OCI-LY1 (cell line): ENCODE measurements around the gene USP28.

Experiments
- H2AFZ ChIP-seq: fragments of 200-600 bp; sonication (generic), shearing (Covaris generic); 2 replicates; pipeline ENCODE4 v1.6.0; 2014; ENCODE audit warnings: antibody characterized with exemption, mild to moderate bottlenecking, low read length
- H3F3A ChIP-seq: fragments of 200-600 bp; sonication (generic), shearing (Covaris generic); 2 replicates; pipeline ENCODE4 v1.6.0; 2014; ENCODE audit warnings: mild to moderate bottlenecking, antibody characterized with exemption, low read length, moderate library complexity; ENCODE audit not compliant: insufficient read depth
- H3K27ac ChIP-seq: fragments of 200-600 bp; sonication (generic); 2 replicates; pipeline ENCODE4 v1.5.1; 2014; ENCODE audit warnings: low read length, mixed run types, mild to moderate bottlenecking, low read depth; ENCODE audit not compliant: poor library complexity, severe bottlenecking
- H3K27me3 ChIP-seq: fragments of 200-600 bp; sonication (generic); 2 replicates; pipeline ENCODE4 v1.6.0; 2014; ENCODE audit warnings: antibody characterized with exemption, mild to moderate bottlenecking, low read length, moderate library complexity; ENCODE audit not compliant: insufficient read depth
- H3K36me3 ChIP-seq: fragments of 200-600 bp; sonication (generic); 2 replicates; pipeline ENCODE4 v1.6.1; 2014; ENCODE audit warnings: mild to moderate bottlenecking, antibody characterized with exemption, low read length, moderate library complexity, mixed read lengths; ENCODE audit not compliant: insufficient read depth
- H3K4me1 ChIP-seq: fragments of 200-600 bp; sonication (generic); 2 replicates; pipeline ENCODE4 v1.5.1; 2014; ENCODE audit warnings: mild to moderate bottlenecking, low read length, moderate library complexity; ENCODE audit not compliant: insufficient read depth, severe bottlenecking
- H3K4me2 ChIP-seq: fragments of 200-600 bp; sonication (generic), shearing (Covaris generic); 2 replicates; pipeline ENCODE4 v1.6.1; 2014; ENCODE audit warnings: low read length
- H3K4me3 ChIP-seq: fragments of 200-600 bp; sonication (generic); 2 replicates; pipeline ENCODE4 v1.5.1; 2014; ENCODE audit warnings: low read length, low read depth, mild to moderate bottlenecking, mixed read lengths; ENCODE audit not compliant: poor library complexity, severe bottlenecking
- H3K79me2 ChIP-seq: fragments of 200-600 bp; shearing (Covaris generic); 2 replicates; pipeline ENCODE4 v1.6.1; 2016; ENCODE audit warnings: mixed run types, low read length, mixed read lengths; ENCODE audit not compliant: insufficient read depth
- H3K9ac ChIP-seq: fragments of 200-600 bp; sonication (generic), shearing (Covaris generic); 2 replicates; pipeline ENCODE4 v1.6.1; 2014; ENCODE audit warnings: mild to moderate bottlenecking, low read length, mixed read lengths
- H3K9me2 ChIP-seq: fragments of 200-600 bp; sonication (generic), shearing (Covaris generic); 2 replicates; pipeline ENCODE4 v1.6.1; 2014; ENCODE audit warnings: low read depth, mild to moderate bottlenecking, low read length, mixed read lengths
- H3K9me3 ChIP-seq: fragments of 200-600 bp; shearing (Covaris generic); 2 replicates; pipeline ENCODE4 v1.6.1; 2014; ENCODE audit warnings: low read length, mixed read lengths
- H4K20me1 ChIP-seq: fragments of 200-600 bp; sonication (generic), shearing (Covaris generic); 2 replicates; pipeline ENCODE4 v1.6.0; 2016; ENCODE audit warnings: mild to moderate bottlenecking, low read length; ENCODE audit not compliant: insufficient read depth
- CTCF ChIP-seq: fragments of 200-600 bp; sonication (generic), shearing (Covaris generic); IDR thresholded peaks from 2 replicates; pipeline ENCODE4 v1.5.1; 2017; ENCODE audit warnings: mild to moderate bottlenecking, antibody characterized with exemption, low read length, moderate library complexity, mixed read lengths
- EZH2 ChIP-seq: fragments of 200-600 bp; sonication (generic), shearing (Covaris generic); IDR thresholded peaks from 2 replicates; pipeline ENCODE4 v1.8.0; 2017; ENCODE audit warnings: borderline replicate concordance, mixed run types, mild to moderate bottlenecking, antibody characterized with exemption, low read length, moderate library complexity, mixed read lengths

The USP28 gene

GRCh38 chr11:113781682-113782081, 93.7 kb downstream of the USP28 start:
- no peaks in the 10 kb centered on the region for H3K79me2 ChIP-seq
- H3F3A ChIP-seq = no peaks in the 10 kb centered on the region
- H3K27me3 ChIP-seq = no peaks in the 10 kb centered on the region
- H3K4me1 ChIP-seq = peaks cover 7% of the 10 kb centered on the region
- no peak overlapping the region for H3K4me3 ChIP-seq
- H3K9me2 ChIP-seq = no peaks in the 10 kb centered on the region
- TF ChIP-seq CTCF = no peak
- TF ChIP-seq EZH2 = no peak
- H3K27ac ChIP-seq = no peak overlapping the region
- H3K9me3 ChIP-seq = no peaks in the 10 kb centered on the region
- no peaks in the 10 kb centered on the region for H4K20me1 ChIP-seq
- no peaks in the 10 kb centered on the region for H3K36me3 ChIP-seq
- no peak overlapping the region for H2AFZ ChIP-seq
- no peak overlapping the region for H3K9ac ChIP-seq
- H3K4me2 ChIP-seq = no peak overlapping the region

- Histone ChIP-seq H3K36me3 (no peaks in the 10 kb centered on the region), H3K27ac (no peak within 1 kb of the TSS), H3K9ac (no peak within 1 kb of the TSS), H3K79me2 (no peaks in the 10 kb centered on the region), H2AFZ (no peak within 1 kb of the TSS), H4K20me1 (no peaks in the 10 kb centered on the region), H3K9me3 (no peaks in the 10 kb centered on the region), H3K27me3 (no peaks in the 10 kb centered on the region), H3K4me1 (peaks cover 7% of the 10 kb centered on the region), H3K4me2 (no peak within 1 kb of the TSS), H3K9me2 (no peaks in the 10 kb centered on the region), H3F3A (no peaks in the 10 kb centered on the region), H3K4me3 (no peak within 1 kb of the TSS)
- TF ChIP-seq CTCF (no peak), EZH2 (no peak)
Measured at GRCh38 chr11:113779496-113779895, 95.9 kb downstream of the USP28 start, which contains the start of gene CLDN25. Gene CLDN25 (plus strand): TSS chr11:113779796. CDS start chr11:113779796, 0 bp downstream.

GRCh38 chr11:113778111-113778910, 97.1 kb downstream of the USP28 start:
- H3K79me2 ChIP-seq = no peaks in the 10 kb centered on the region
- H3K4me3 ChIP-seq = no peak overlapping the region
- H3K9me2 ChIP-seq = no peaks in the 10 kb centered on the region
- H3K36me3 ChIP-seq = no peaks in the 10 kb centered on the region
- H3K4me2 ChIP-seq = no peak overlapping the region; the same call in 1 of the 2 replicates
- no peak overlapping the region for H3K27ac ChIP-seq
- TF ChIP-seq CTCF (no peak), EZH2 (no peak)
- H2AFZ ChIP-seq = no peak overlapping the region
- no peaks in the 10 kb centered on the region for H3F3A ChIP-seq
- no peak overlapping the region for H3K9ac ChIP-seq
- no peaks in the 10 kb centered on the region for H3K9me3 ChIP-seq
- no peaks in the 10 kb centered on the region for H4K20me1 ChIP-seq
- H3K4me1 ChIP-seq = peaks cover 12% of the 10 kb centered on the region
- H3K27me3 ChIP-seq = no peaks in the 10 kb centered on the region
